Hematopoietic multipotent progenitor cell treated with erythropoietin and hydrocortisone succinate and interleukin-3 and kit ligand, for 6 days (in vitro differentiated cells): ENCODE measurements around the gene ENTREP3.

Experiments
- DNase-seq: peaks from one replicate; pipeline ENCODE4 v3.0.0-alpha.2; 2015

Gene ENTREP3

GRCh38 chr1:155197901-155198546 is 57.3 kb downstream of the ENTREP3 start:
- DNase-seq: no peak
